Measurements from ENCODE around the gene HFM1.

Gene HFM1

DNA sequence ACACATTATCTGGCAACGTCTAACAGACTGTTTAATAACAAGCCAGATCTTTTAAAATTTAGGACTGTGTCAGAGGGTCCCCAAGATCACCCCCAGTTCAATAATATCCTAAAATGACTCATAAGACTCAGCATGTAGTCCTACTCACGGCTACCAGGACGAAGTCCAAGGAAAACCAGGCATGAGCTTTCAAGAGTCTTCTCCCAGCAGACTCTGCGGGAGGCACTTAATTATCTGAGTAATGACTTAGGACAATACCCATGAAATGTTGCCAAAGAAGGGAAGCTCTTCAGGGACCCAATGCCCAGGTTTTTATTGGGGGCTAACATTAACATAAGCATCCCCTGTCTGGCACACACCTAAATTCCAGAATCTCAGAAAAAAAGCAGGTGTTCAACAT, 7.0 kb downstream of the HFM1 start:
- Histone ChIP-seq H3K27me3 (ENCODE audit: insufficient read depth, poor library complexity, severe bottlenecking) (peaks cover 3% of the 10 kb centered on the region), H3K27ac (replicated peaks) (no peak overlapping the region), H3K4me3 (replicated peaks; ENCODE audit: insufficient read depth, low read length) (no peak overlapping the region)
- TF ChIP-seq, protein P1, sequence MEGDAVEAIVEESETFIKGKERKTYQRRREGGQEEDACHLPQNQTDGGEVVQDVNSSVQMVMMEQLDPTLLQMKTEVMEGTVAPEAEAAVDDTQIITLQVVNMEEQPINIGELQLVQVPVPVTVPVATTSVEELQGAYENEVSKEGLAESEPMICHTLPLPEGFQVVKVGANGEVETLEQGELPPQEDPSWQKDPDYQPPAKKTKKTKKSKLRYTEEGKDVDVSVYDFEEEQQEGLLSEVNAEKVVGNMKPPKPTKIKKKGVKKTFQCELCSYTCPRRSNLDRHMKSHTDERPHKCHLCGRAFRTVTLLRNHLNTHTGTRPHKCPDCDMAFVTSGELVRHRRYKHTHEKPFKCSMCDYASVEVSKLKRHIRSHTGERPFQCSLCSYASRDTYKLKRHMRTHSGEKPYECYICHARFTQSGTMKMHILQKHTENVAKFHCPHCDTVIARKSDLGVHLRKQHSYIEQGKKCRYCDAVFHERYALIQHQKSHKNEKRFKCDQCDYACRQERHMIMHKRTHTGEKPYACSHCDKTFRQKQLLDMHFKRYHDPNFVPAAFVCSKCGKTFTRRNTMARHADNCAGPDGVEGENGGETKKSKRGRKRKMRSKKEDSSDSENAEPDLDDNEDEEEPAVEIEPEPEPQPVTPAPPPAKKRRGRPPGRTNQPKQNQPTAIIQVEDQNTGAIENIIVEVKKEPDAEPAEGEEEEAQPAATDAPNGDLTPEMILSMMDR (IDR thresholded peaks at IDR 0.05; ENCODE audit: insufficient read depth, low read length) = no peak
- no peak for TF ChIP-seq SPI1 (IDR thresholded peaks at IDR 0.05; ENCODE audit: borderline replicate concordance, low read depth)
- DNase-seq (ENCODE audit: low read depth in 1 of 2, low spot score in 1 of 2) = no peak

DNA sequence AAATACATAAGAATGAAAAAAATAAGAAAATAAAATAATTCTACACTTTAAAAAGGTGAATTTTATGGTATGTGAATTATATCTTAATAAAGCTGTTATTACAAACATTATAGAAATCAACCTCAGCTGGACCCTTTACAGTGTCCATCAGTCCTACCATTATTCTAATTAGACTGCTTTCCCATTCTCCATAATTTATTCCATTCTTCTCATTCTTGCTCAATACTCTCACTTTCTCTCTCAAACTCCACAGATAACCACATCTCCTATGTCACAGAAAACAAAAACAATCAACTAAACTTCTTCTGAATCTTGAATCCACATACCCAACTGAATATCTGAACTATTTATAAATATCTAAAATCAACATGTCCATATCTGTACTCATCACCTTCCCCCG, 11.6 kb downstream of the HFM1 start:
- H3K27me3 ChIP-seq (ENCODE audit: insufficient read depth, poor library complexity, severe bottlenecking) = no peaks in the 10 kb centered on the region
- no peak overlapping the region for H3K4me3 ChIP-seq (replicated peaks; ENCODE audit: insufficient read depth, low read length)
- TF ChIP-seq GABPA (IDR thresholded peaks at IDR 0.05; ENCODE audit: low read depth) (no peak), SPI1 (IDR thresholded peaks at IDR 0.05; ENCODE audit: borderline replicate concordance, low read depth) (no peak), POLR2AphosphoS5 (IDR thresholded peaks at IDR 0.05; ENCODE audit: low read depth) (no peak)
- TF ChIP-seq, protein P2, sequence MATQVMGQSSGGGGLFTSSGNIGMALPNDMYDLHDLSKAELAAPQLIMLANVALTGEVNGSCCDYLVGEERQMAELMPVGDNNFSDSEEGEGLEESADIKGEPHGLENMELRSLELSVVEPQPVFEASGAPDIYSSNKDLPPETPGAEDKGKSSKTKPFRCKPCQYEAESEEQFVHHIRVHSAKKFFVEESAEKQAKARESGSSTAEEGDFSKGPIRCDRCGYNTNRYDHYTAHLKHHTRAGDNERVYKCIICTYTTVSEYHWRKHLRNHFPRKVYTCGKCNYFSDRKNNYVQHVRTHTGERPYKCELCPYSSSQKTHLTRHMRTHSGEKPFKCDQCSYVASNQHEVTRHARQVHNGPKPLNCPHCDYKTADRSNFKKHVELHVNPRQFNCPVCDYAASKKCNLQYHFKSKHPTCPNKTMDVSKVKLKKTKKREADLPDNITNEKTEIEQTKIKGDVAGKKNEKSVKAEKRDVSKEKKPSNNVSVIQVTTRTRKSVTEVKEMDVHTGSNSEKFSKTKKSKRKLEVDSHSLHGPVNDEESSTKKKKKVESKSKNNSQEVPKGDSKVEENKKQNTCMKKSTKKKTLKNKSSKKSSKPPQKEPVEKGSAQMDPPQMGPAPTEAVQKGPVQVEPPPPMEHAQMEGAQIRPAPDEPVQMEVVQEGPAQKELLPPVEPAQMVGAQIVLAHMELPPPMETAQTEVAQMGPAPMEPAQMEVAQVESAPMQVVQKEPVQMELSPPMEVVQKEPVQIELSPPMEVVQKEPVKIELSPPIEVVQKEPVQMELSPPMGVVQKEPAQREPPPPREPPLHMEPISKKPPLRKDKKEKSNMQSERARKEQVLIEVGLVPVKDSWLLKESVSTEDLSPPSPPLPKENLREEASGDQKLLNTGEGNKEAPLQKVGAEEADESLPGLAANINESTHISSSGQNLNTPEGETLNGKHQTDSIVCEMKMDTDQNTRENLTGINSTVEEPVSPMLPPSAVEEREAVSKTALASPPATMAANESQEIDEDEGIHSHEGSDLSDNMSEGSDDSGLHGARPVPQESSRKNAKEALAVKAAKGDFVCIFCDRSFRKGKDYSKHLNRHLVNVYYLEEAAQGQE (IDR thresholded peaks at IDR 0.05; ENCODE audit: insufficient replicate concordance, low read depth) = no peak
- TF ChIP-seq, protein P1 (IDR thresholded peaks at IDR 0.05; ENCODE audit: insufficient read depth, low read length) = no peak
- DNase-seq (ENCODE audit: low read depth in 1 of 2, low spot score in 1 of 2) = no peak
- H3K27ac ChIP-seq (replicated peaks) = no peak overlapping the region

DNA sequence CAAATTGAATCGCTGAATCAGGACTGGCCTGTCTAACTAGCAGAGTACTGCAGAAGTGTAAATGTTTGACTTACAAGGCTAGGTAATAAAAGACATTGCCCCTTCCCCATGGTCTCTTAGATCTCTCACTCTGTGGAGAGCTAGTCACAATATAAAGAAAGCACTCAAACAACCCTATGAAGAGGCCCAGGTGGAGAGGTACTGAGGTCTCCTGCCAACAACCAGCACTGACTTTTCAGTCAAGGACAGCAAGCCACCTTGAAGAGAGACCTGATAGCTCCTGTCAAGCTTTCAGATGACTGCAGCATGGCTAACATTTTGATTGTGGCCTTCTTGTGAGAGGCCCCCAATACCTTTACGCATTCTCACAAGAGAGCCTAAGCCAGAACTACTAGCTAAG, 18.5 kb downstream of the HFM1 start:
- TF ChIP-seq, protein P1 (IDR thresholded peaks at IDR 0.05; ENCODE audit: insufficient read depth, low read length) = no peak
- TF ChIP-seq SPI1 (IDR thresholded peaks at IDR 0.05; ENCODE audit: borderline replicate concordance, low read depth) = no peak
- no peak for TF ChIP-seq POLR2AphosphoS5 (IDR thresholded peaks at IDR 0.05; ENCODE audit: low read depth)
- TF ChIP-seq GABPA (IDR thresholded peaks at IDR 0.05; ENCODE audit: low read depth) = no peak
- TF ChIP-seq, protein P2 (IDR thresholded peaks at IDR 0.05; ENCODE audit: insufficient replicate concordance, low read depth) = no peak
- no peak overlapping the region for H3K4me3 ChIP-seq (replicated peaks; ENCODE audit: insufficient read depth, low read length)
- peaks cover 2% of the 10 kb centered on the region for H3K27me3 ChIP-seq (ENCODE audit: insufficient read depth, poor library complexity, severe bottlenecking)
- no peak for DNase-seq (ENCODE audit: low read depth in 1 of 2, low spot score in 1 of 2)
- H3K27ac ChIP-seq (replicated peaks) = no peak overlapping the region

DNA sequence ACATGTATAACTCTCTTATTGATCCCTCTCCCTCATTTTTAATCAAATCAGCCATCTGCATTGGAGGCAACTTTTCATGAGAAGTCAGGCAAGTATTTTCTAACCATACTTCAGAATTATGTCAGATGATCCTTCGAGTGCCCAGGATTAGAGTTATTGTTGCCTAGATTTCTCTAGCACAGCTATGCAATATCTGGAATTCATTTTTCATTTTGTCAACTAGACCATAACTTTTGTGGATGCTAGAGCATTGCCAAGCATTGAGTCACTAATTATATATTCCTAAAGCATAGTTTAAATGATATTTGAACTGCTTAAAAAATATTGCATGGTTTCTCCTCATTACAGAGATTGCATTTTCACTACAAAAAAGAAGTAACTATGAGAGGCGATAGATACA, 21.2 kb downstream of the HFM1 start:
- Histone ChIP-seq H3K27me3 (ENCODE audit: insufficient read depth, poor library complexity, severe bottlenecking) (peaks cover 2% of the 10 kb centered on the region), H3K4me3 (replicated peaks; ENCODE audit: insufficient read depth, low read length) (no peak overlapping the region), H3K27ac (replicated peaks) (no peak overlapping the region)
- DNase-seq (ENCODE audit: low read depth in 1 of 2, low spot score in 1 of 2) = no peak
- TF ChIP-seq, protein P1 (IDR thresholded peaks at IDR 0.05; ENCODE audit: insufficient read depth, low read length) = no peak
- no peak for TF ChIP-seq POLR2AphosphoS5 (IDR thresholded peaks at IDR 0.05; ENCODE audit: low read depth)
- TF ChIP-seq, protein P2 (IDR thresholded peaks at IDR 0.05; ENCODE audit: insufficient replicate concordance, low read depth) = no peak
- TF ChIP-seq GABPA (IDR thresholded peaks at IDR 0.05; ENCODE audit: low read depth) = no peak
- TF ChIP-seq SPI1 (IDR thresholded peaks at IDR 0.05; ENCODE audit: borderline replicate concordance, low read depth) = no peak
